Esophagus squamous epithelium (tissue), 4 donors: ENCODE results near the gene SBNO2.

Experiments
- POLR2A ChIP-seq, 4 donors: fragments of 450-650 bp; IDR thresholded peaks; one replicate each; pipeline ENCODE4 v1.6.1; 2017; ENCODE audit warnings: antibody characterized with exemption in 4 of 4, mild to moderate bottlenecking in 4 of 4, moderate library complexity in 3 of 4
- TF ChIP-seq, protein P1 (sequence below), 6 experiments: fragments of 450-650 bp in 4 of 6; fragments of 200-600 bp in 2 of 6; sonication (generic) in 2 of 6; IDR thresholded peaks; one replicate each; pipeline ENCODE4 v1.5.1; 2016 to 2019; ENCODE audit warnings: antibody characterized with exemption in 6 of 6, mild to moderate bottlenecking in 4 of 6, moderate library complexity in 4 of 6

DNA sequence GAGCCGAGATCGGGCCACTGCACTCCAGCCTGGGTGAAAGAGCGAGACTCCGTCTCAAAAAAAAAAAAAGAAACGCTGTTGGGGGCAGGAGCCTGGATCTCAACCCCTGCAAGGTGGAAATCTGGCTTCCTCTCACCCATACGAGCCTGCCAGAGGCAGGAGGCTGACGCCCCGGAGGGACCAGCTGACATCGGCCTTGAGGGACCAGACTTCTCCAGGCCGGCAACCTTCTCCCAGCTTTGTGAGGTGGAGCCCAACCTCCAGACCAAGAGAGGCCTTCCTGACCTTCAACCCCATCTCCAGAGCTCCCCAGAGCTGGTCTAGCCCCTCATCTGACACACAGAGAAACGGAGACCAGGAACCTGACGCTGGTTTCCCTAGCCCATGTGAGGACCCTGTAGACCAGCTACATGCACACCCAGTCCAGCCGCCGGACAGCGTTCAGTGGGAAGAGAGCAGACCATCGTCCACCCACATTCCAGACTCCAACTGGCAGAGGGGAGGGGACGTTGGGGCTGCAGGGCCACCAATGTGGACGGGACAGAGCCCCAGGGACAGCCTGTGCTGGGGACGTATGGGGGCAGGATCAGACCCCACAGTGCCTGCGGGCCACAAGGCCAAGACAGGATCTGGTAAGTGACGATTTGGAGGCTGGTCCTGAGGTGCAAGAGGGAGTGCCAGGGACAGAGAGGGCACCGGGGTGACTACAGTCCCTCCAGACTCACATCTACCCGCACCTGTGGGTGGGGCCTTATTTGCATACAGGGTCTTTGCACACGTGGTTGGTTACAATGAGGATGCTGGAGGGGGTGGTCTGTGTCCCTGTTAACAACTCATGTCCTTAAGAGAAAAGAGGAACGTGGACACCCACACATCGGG lies 11.4 kb downstream of the SBNO2 start:
- TF ChIP-seq, protein P1, sequence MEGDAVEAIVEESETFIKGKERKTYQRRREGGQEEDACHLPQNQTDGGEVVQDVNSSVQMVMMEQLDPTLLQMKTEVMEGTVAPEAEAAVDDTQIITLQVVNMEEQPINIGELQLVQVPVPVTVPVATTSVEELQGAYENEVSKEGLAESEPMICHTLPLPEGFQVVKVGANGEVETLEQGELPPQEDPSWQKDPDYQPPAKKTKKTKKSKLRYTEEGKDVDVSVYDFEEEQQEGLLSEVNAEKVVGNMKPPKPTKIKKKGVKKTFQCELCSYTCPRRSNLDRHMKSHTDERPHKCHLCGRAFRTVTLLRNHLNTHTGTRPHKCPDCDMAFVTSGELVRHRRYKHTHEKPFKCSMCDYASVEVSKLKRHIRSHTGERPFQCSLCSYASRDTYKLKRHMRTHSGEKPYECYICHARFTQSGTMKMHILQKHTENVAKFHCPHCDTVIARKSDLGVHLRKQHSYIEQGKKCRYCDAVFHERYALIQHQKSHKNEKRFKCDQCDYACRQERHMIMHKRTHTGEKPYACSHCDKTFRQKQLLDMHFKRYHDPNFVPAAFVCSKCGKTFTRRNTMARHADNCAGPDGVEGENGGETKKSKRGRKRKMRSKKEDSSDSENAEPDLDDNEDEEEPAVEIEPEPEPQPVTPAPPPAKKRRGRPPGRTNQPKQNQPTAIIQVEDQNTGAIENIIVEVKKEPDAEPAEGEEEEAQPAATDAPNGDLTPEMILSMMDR (IDR thresholded peaks at IDR 0.05) = no peak
- no peak for TF ChIP-seq POLR2A (IDR thresholded peaks at IDR 0.05)
